ENCODE results near the gene GALNT2. TPM values are rescaled to one million over a fixed set of nuclear protein-coding genes. Genes with fewer than 3 reads are reported as not detected.

GALNT2 gene
- total and polyA plus RNA-seq, 2 of the 13 experiments (the other 11 are each of a cell fraction or from before 2014, with no cell fraction given) = 39.3 to 39.6 TPM

GRCh38 chr1:230149751-230150584 lies 82.9 kb downstream of the GALNT2 start (continued):
- TF ChIP-seq GMEB1 (CRISPR knock-in tag; IDR thresholded peaks at IDR 0.05; ENCODE audit: borderline replicate concordance) (no peak), MTA3 (CRISPR knock-in tag; IDR thresholded peaks at IDR 0.05) (no peak), ZBTB37 (CRISPR knock-in tag; IDR thresholded peaks at IDR 0.05) (no peak), ZNF773 (CRISPR knock-in tag; IDR thresholded peaks at IDR 0.05; ENCODE audit: borderline replicate concordance) (no peak), ZMYM2 (CRISPR knock-in tag; IDR thresholded peaks at IDR 0.05) (no peak), ZNF329 (CRISPR knock-in tag; IDR thresholded peaks at IDR 0.05; ENCODE audit: low read depth) (no peak), ZFP37 (CRISPR knock-in tag; IDR thresholded peaks at IDR 0.05; ENCODE audit: borderline replicate concordance) (no peak), RNF219 (CRISPR knock-in tag; IDR thresholded peaks at IDR 0.05) (no peak), JARID2 (CRISPR knock-in tag; IDR thresholded peaks at IDR 0.05; ENCODE audit: insufficient replicate concordance) (no peak), RAD21 (CRISPR knock-in tag; IDR thresholded peaks at IDR 0.05) (no peak), SP2 (CRISPR knock-in tag; IDR thresholded peaks at IDR 0.05) (no peak)

All from HepG2 (cell line).